Ramos (cell line): ENCODE data around the gene RHOH.

Source experiments
- in situ Hi-C: fragments of 300-500 bp; cut with MboI; formaldehyde crosslinking; loops from one replicate; pipeline ENCODE4 v1.14.3; 2022; ENCODE audit warnings: low sequenced_read_pairs; ENCODE audit not compliant: unreplicated experiment

The RHOH gene

DNA sequence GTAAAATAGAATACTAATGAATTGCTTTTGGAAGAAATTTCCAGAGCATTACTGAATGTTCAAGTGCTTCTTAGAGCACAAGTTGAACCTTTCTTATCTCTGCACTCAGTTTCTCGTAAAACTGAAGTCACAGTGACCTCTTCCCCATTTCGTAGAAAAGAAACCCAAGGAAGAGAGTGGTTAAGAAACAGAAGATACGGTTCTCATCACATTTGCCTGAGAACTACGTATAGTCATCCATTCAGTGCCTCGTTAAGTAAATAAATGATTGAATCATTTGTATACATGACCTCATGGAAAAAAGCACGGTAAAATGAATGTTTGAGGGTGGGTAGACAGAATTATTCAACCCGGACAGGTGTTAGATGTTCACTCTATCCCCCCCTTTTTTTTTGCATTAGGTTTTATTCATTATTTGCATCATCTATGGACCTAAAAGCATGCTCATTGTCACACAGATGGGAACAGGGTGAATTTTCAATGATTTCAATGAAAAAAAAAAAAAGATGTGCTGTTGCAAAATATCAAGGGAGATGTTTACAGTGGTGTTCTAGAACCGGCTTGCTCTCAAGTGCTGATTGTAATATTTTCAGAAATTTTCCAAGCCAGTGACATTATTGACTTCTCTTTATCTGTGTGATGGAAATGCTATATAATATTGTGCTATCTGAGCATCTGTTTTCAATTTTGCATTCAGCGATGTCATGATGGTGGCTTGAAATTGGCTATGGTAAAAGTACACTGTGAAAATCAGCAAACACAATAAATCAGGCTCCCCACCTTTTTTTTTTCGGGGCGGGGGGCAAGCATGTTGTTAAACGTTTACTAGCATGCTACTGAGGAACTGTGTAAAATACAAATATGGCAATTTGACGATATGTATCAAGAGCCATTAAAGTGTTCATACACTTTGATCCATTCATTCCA is 4.3 kb downstream of the RHOH start:
- in situ Hi-C loops = no loop called here

DNA sequence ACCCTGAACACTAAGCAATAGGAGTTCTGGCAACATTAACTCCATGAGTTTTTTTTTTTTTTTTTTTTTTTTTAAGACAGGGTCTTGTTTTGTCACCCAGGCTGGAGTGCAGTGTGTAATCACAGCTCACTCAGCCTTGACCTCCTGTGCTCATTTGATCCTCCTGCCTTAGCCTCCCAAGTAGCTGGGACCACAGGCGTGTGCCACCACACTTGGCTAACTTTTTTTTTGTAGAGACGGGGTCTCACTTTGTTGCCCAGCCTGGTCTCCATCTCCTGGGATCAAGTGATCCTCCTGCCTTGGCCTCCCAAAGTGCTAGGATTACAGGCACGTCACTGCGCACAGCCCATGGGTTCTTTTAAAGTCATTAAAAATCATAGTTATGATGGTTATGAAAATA is 5.1 kb downstream of the RHOH start:
- in situ Hi-C loops = no loop called here

DNA sequence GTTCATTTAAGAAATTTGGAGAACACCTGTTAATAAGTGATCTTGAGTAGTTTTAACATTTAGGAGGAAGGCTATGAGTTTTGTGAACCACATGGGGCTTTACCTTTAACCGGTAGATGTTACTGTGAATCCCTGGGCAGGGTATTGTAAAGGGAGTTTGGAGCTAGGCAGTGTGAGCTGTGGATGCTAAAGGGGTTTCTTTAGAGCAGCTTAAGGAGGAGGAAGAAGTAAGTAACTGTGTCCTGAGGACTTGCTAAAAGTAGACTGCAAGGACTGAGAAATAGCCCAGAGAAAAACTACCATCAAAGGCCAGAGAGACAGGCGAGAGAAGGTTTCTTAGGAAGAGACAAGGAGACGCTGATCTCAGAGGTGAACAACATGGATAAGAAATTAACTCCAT is 5.6 kb downstream of the RHOH start:
- in situ Hi-C loops = no loop called here

DNA sequence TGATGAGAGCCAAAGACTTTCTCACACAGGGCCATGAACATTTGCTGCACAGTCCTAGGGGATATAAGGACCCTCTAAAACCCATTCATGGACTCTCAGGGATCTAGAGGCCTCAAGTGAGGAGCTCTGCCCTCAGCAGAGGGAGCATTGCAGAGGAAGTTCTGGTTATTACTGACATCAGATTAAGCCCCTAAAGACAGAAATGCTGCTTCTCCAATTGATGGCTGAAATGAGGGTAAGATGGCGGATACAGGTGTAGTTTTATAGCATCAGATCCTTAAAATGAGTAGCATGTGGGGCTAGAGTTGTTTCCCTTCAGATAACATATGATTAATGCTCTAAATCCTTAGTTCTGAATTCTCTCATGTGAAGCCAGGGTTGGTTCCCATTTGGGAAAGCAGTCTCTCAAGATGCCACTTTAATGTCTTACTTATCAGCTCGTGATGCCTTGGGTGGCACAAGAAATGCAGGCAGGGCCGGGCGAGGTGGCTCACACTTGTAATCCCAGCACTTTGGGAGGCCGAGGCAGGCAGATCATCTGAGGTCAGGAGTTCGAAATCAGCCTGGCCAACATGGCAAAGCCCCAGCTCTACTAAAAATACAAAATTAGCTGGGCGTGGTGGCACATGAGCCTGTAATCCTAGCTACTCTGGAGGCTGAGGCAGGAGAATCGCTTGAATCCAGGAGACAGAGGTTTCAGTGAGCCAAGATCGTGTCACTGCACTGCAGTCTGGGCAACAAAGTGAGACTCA is 7.9 kb downstream of the RHOH start:
- in situ Hi-C loops = no loop called here

DNA sequence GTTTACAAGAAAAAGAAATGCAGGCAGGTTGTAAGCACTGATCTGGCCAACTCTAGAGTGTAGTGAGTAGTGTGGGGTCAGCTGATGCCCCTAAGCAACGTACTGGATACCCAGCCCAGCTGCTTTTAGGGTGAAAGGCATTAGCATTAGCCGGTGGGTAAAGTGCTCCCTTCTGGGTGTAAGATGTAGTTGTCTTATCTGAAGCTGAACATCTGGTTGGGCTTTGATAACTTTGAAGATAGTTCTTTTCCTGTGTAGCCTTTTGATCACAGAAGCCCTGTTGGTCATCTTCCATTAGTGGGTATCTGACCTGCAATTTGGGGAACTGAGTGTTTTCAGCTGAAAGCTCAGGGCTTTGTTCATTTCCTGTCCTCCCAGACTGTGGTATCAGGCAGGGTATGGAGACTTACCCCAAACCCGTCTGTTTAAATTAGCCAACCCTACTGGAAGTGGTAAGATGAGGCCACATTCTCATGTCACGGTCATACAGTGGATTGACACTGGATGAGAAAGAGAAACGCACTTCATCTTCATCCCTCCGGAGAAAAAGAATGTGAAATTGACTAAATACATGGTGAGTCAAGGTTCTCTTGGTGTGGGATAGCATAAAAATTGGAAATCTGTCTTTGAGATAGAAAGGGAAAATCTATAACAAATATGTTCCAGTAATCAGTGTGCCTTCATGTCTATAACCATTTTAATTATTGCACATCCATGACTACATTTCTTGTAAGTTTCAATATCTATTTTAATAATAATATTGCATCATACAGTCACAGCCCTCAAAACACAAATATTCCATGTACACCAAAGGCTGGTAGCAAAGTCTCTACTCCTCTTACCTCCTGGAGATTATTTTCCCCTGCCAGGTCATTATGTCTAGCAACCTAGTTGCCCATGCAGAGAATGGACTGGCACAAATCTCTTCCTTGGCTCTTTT is 8.7 kb downstream of the RHOH start:
- in situ Hi-C loops = no loop called here

DNA sequence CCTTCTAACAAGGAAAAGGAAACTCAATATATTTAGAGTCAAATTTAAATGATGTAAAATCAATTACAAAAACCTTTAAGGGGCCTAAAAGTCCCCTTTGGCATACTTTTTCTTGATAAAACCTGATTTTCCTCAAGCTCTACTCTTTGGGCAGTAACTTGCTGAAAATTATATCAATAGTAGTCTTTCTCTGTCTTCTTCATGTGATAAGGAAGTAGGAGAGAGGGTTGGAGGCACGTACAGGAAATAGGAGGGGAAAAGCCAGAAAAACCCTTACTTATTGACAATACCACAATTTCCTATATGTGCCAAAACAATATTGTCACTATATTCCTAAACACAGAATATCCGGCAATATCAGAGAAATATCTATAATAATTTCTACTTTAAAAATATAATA is 9.6 kb downstream of the RHOH start:
- in situ Hi-C loops = no loop called here

DNA sequence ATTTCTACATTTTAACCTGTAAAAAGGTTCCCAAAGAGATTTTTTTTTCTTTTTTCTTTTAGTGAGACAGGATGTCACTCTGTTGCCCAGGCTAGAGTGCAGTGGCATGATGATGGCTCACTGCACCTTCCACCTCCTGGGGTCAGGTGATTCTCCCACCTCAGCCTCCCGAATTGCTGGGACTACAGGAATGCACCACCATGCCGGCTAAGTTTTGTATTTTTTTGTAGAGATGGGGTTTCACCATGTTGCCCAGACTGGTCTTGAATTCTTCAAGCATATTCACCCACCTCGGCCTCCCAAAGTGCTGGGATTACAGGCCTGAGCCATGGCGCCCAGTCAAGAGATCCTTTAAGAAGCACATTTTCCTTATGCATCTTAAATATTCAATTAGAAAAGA is 12.6 kb downstream of the RHOH start:
- in situ Hi-C loops = no loop called here

DNA sequence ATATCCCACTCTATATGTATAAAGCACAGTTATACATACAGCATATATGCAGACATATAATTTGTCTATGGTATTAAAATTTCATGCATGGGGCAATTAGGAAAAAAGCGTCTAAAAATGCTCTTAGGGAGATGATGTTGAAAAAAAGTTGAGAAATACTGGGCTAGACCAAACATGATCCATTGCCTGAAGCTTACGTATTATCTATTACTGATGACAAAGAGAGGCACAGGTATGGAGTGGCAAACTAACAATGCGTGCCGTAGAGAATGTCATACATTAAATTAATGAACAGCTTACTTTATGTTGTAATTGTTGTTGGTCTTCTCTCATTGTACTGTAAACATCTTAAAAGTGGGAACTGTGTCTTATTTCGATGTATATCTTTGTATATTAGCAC is 13.9 kb downstream of the RHOH start:
- in situ Hi-C loops = no loop called here

DNA sequence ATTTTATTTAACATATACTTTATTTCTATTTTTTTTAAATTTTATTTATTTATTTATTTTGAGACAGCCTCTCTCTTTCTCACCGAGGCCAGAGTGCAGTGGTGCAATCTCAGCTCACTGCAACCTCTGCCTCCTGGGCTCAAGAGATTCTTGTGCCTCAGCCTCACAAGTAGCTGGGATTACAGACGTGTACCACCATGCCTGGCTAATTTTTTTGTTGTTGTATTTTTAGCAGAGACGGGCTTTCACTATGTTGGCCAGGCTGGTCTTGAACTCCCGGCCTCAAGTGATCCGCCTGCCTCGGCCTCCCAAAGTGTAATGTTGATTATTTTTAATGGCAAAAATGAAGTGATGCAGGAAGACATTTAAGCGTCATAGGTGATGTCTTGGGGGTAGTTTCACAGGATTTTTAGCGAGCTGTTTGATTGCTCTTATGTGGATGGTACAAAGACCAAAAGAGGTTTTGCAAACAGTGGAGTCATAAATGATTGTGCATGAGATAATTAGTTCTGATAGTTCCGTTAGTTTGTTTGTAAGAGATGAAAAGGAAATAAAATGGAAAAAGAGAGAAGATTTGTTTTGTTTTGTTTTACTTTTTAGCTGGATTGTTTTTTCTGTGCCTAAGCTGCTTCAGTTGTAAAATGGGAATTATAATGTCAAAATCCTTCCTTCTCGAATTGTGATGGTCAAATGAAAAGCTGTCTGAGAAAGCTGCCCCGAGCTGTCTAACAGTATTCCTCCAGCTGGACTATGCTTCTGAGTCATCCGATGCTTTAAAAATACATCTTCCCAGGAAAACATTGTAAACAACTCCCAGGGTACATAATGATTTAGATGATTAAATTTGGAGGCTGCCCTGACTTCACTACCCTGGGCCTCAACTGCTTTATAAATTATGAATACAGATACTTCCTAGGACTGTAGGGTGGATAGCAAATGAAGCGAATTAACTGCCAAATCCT is 14.7 kb downstream of the RHOH start:
- in situ Hi-C loops = no loop called here

DNA sequence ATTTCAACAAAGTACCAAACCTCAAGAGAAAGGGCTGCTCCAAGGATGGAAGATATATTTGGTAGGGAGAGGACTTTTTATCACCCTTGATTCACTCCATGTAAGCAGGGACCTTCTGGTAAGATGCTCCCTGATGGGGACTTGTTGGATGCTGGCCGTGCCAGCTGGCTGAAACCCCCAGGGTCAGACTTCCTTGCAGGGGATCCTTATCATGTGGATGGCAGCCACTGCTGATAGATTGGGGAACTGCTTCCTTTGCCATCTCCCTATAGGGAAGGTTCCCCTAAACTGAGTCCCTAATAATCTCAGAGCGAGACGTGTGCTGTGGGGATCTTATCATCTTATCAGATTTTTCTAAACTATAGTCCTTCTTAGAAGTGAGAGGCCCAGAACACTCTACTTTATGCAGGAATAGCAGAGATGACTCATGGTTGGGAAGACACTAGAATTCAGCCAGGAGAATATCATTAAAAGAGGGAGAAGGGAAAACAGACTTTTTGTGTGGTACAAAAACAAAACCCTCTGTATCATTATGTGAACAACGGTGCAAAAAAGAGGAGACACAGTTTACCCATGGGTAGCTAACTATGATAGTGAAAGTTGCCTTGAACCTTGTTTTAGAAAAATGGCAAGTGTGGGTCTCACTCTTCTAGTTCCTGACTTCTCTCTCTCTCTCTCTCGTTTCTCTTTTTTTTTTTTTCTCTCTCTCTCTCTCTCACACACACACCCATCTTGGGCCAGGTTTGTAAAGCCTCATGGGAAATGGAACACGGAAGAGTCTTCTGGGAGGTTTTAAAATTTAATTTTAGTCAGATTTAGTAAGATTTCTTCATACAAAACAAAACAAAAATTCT is 16.1 kb downstream of the RHOH start:
- in situ Hi-C loops = no loop called here

DNA sequence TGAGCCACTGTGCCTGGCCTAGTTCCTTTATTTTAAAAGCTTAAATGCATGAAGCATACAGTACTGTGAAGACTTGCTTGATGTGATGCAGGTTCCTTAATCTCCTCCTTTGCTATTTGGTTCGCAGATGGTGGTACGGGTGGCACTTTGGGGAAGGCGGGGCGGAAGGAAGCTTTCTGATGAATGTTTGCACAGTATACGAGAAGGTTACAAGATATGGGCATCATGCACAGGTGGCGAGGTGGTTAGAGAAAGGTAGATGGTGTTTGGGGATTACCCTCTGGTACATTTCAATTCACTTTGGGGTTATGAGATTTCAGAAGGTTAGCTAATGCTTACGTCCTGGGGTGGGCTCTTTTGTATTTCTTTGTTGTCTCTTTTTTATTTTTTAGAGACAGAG is 17.2 kb downstream of the RHOH start:
- in situ Hi-C loops = no loop called here

DNA sequence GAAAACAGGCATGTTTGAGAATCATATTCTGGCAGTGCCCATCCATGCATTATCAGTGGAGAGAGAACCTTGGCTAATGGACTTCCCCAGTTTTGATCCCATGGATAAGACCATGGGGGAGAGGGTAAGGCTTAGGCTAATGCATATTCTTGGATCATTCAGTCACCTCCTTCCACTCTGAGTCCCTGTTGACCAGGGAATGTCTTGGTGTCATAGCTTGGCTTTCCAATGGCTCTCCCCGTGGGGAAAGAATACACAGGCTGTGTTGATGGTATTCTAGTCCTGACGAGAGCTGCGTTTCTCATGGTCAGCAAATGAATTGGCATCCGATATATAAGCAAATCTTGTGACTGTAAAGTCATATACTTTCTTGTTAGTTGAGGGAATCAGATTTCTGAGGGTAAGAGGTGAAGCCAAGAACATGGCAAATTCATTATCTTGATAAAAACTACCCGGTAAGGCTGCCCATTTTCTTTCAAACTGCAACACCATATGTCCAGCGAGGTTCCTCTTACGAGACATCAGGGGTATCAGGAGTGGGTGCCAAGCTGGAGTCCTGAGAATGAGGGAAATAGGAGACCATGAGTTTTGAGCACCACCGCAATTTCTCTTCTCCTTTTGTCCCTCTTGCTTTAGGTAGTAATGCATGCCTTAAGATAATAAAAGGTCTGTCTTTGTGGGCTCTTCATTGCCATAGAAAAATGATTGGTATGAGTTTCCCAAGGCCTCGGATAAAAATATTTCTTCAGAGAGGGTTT is 18.0 kb downstream of the RHOH start:
- in situ Hi-C loops = no loop called here

DNA sequence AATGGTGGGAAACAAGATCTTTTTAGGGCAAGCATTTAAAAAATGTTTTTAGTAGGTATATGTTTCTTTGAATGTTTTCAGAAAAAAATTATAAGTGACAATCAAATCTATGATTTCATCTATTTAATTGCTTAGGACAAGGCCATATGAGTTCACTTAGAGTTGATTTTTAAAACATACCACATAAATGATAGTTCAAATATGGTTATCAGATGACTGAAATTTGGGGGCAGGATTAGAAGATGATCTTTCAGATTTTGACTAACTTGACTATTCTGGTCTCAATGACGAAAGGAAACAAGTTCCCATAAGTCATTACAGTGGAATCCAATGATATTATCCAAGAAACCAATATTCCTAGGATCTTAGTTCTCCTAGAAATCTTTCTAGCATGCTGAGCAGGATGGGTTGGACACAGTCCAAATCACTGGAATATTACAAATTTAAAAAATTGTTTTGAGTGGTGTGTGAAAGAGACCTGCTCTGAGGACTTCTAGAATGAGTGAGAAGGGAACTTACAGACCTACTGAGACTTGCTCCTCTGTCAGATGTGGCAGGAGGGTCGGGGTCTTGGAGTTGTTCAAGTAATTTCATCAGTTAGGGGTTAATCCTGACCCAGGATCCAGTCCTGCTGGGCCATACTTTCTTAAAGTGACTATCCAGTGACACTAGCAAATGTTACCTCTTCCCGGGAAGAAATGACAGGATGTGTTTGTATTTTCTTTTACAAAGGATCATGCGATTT is 20.0 kb downstream of the RHOH start:
- in situ Hi-C loops = no loop called here

DNA sequence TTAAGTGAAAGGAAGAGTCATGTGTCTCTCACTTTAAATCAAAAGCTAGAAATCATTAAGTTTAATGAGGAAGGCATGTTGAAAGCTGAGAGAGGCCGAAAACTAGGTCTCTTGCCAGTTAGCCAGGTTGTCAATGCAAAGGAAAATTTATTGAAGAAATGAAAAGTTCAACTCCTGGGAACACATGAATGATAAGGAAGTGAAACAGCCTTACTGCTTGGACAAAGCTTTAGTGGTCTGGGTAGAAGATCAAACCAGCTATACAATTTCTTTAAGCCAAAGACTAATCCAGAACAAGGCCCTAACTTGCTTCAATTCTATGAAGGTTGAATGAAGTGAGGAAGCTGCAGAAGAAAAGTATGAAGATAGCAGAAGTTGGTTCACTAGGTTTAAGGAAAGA is 24.9 kb downstream of the RHOH start:
- in situ Hi-C loops = no loop called here

DNA sequence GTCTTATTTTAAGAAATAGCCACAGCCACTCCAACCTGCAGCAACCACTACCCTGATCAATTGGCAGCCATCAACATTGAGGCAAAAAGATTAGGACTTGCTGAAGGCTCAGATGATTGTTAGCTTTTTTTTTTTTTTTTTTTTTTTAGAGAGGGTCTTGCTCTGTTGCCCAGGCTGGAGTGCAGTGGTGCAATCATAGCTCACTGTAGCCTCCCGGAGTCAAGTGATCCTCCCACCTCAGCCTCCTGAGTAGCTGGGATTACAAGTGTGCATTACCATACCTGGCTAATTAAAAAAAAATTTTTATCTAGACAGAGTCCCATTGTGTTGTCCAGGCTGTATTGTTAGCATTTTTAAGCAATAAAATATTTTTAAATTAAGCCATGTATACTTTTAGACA is 26.5 kb downstream of the RHOH start:
- in situ Hi-C loops = no loop called here

DNA sequence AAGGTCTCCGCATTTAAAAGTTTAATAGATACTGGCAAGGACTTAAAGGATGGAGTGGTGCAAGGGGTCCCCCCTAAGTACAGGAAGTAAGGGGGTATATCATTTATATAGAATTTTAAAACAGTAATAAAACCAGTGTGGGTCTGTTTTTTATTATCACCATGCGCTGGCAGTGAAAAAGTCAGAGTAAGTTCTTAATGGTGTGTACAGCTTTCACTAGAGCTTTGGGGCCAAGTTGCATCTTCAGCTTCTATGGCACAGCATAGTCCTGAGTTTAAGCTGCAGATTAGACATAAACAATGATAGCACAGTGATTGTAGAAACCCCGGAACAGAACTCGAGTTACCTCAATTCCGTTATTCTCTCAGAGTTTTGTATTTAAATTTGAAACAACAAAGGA is 27.6 kb downstream of the RHOH start:
- in situ Hi-C loops = no loop called here

DNA sequence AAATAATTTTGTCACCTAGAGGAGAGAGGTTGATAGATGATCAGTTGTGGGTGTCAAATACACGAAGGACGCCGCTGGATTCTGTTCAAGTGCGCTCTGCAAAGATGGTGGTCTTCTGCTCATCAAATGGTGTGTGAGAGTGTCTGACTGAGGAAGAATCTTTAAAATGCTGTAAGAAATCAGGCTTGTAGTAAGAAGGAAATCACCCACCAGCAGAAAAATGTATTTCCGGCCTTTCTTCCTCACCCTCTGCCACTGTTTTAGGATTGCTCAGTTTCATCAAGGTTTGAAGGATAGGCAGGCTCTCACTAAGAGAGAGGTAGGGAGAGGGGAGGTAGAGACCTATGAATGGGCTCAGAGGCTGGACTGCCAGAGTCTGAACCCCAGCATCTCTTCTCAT is 28.7 kb downstream of the RHOH start:
- in situ Hi-C loops = no loop called here
